Transverse colon (tissue), 4 donors: ENCODE data around the gene DNAJB13.

Experiments
- CTCF ChIP-seq, 5 experiments: fragments of 200-600 bp in 3 of 5; fragments of 450-650 bp in 2 of 5; sonication (generic) in 3 of 5; IDR thresholded peaks; 1 replicate in 2 of 5; 2 replicates in 3 of 5; pipeline ENCODE4 v1.5.1; 2016 to 2017; ENCODE audit warnings: antibody characterized with exemption in 5 of 5, inconsistent platforms in 3 of 5, mild to moderate bottlenecking in 2 of 5, moderate library complexity in 1 of 5
- POLR2A ChIP-seq: fragments of 450-650 bp; IDR thresholded peaks from one replicate; pipeline ENCODE4 v1.6.1; 2016; ENCODE audit warnings: antibody characterized with exemption, mild to moderate bottlenecking, moderate library complexity
- POLR2AphosphoS5 ChIP-seq, 3 donors: sonication (generic); formaldehyde crosslinking; IDR thresholded peaks; one replicate each; pipeline ENCODE4 v1.6.1; 2016; ENCODE audit warnings: antibody characterized with exemption in 3 of 3

- no peak for TF ChIP-seq CTCF (IDR thresholded peaks at IDR 0.05)
- TF ChIP-seq POLR2A = no peak
- TF ChIP-seq POLR2AphosphoS5 (IDR thresholded peaks at IDR 0.05) = no peak
These were observed 58.4 kb downstream of the DNAJB13 start for GRCh38 chr11:74009230-74009547.
